Neuronal stem cell (in vitro differentiated cells): ENCODE measurements around the gene ST8SIA1.

Source experiments
- DNase-seq: peaks from one replicate; pipeline ENCODE4 v3.0.0-alpha.2; 2013; ENCODE audit warnings: low spot score
- H2AFZ ChIP-seq: one replicate; pipeline ENCODE4 v1.6.1; 2013; ENCODE audit warnings: mild to moderate bottlenecking, low read length, inconsistent platforms
- H2AK5ac ChIP-seq: 2 replicates; pipeline ENCODE4 v1.6.1; 2013; ENCODE audit warnings: low read depth, mild to moderate bottlenecking, inconsistent platforms, low read length, moderate library complexity, mixed read lengths
- H2BK120ac ChIP-seq: 2 replicates; pipeline ENCODE4 v1.6.1; 2013; ENCODE audit warnings: low read depth, mild to moderate bottlenecking, inconsistent platforms, low read length, moderate library complexity, mixed read lengths
- H2BK12ac ChIP-seq: one replicate; pipeline ENCODE4 v1.6.1; 2013; ENCODE audit warnings: low read length, inconsistent platforms
- H2BK15ac ChIP-seq: 2 replicates; pipeline ENCODE4 v1.6.1; 2013; ENCODE audit warnings: mild to moderate bottlenecking, low read length, inconsistent platforms, mixed read lengths
- H2BK5ac ChIP-seq: one replicate; pipeline ENCODE4 v1.6.1; 2013; ENCODE audit warnings: inconsistent platforms, mild to moderate bottlenecking, low read length, moderate library complexity
- H3K14ac ChIP-seq: one replicate; pipeline ENCODE4 v1.6.1; 2013; ENCODE audit warnings: low read length, inconsistent platforms
- H3K18ac ChIP-seq: 2 replicates; pipeline ENCODE4 v1.6.1; 2013; ENCODE audit warnings: low read length, inconsistent platforms
- H3K23ac ChIP-seq: 2 replicates; pipeline ENCODE4 v1.6.1; 2013; ENCODE audit warnings: low read depth, mild to moderate bottlenecking, mixed read lengths, low read length, inconsistent platforms; ENCODE audit not compliant: poor library complexity
- H3K27ac ChIP-seq: replicated peaks from 3 replicates; pipeline ENCODE4 v1.5.1; 2013; ENCODE audit warnings: low read length, inconsistent platforms
- H3K27me3 ChIP-seq, 3 experiments: 2 replicates each; pipeline ENCODE4 v1.6.1; 2013; ENCODE audit warnings: low read length in 3 of 3, mild to moderate bottlenecking in 2 of 3, inconsistent platforms in 1 of 3, low read depth in 1 of 3, mixed read lengths in 1 of 3, moderate library complexity in 1 of 3; ENCODE audit not compliant: control insufficient read depth in 3 of 3, insufficient read depth in 3 of 3
- H3K36me3 ChIP-seq, 2 donors: replicated peaks in 1 of 2; 2 replicates each; pipeline ENCODE4 v1.6.1; 2013; ENCODE audit warnings: low read length in 2 of 2; ENCODE audit not compliant: control insufficient read depth in 2 of 2, insufficient read depth in 2 of 2
- H3K4ac ChIP-seq: 2 replicates; pipeline ENCODE4 v1.6.1; 2013; ENCODE audit warnings: inconsistent platforms, mild to moderate bottlenecking, low read length, moderate library complexity
- H3K4me1 ChIP-seq, 2 donors: 1 replicate in 1 of 2; 2 replicates in 1 of 2; pipeline ENCODE4 v1.6.1; 2013; ENCODE audit warnings: low read length in 2 of 2, low read depth in 1 of 2; ENCODE audit not compliant: control insufficient read depth in 2 of 2, insufficient read depth in 1 of 2
- H3K4me2 ChIP-seq: one replicate; pipeline ENCODE4 v1.6.1; 2013; ENCODE audit warnings: mild to moderate bottlenecking, low read length, inconsistent platforms; ENCODE audit not compliant: insufficient read depth, poor library complexity, severe bottlenecking
- H3K4me3 ChIP-seq, 2 donors: 2 replicates each; pipeline ENCODE4 v1.5.1; 2013; ENCODE audit warnings: low read length in 2 of 2, mild to moderate bottlenecking in 2 of 2, inconsistent platforms in 1 of 2, moderate library complexity in 1 of 2
- H3K79me1 ChIP-seq: one replicate; pipeline ENCODE4 v1.6.1; 2013; ENCODE audit warnings: low read depth, mild to moderate bottlenecking, inconsistent platforms, low read length, moderate library complexity
- H3K9ac ChIP-seq: one replicate; pipeline ENCODE4 v1.6.1; 2013; ENCODE audit warnings: mild to moderate bottlenecking, low read depth, low read length, inconsistent platforms; ENCODE audit not compliant: poor library complexity
- H3K9me3 ChIP-seq, 2 donors: replicated peaks in 1 of 2; 2 replicates each; pipeline versions ENCODE3 to v1.6.1; 2013; ENCODE audit warnings: low read length in 2 of 2, mild to moderate bottlenecking in 2 of 2, inconsistent platforms in 1 of 2, low read depth in 1 of 2, mixed read lengths in 1 of 2, moderate library complexity in 1 of 2; ENCODE audit not compliant: control insufficient read depth in 2 of 2, insufficient read depth in 1 of 2
- H4K8ac ChIP-seq: one replicate; pipeline ENCODE4 v1.6.1; 2013; ENCODE audit warnings: low read depth, mild to moderate bottlenecking, inconsistent platforms, low read length, moderate library complexity
- H4K91ac ChIP-seq: one replicate; pipeline ENCODE4 v1.6.1; 2013; ENCODE audit warnings: low read length, low read depth, mild to moderate bottlenecking, inconsistent platforms; ENCODE audit not compliant: poor library complexity
- WGBS, 2 donors: extraction: QIAGEN DNeasy Blood & Tissue Kit; methylation state at CpG; one replicate each; pipeline ENCODE4 v1.1.7; 2013; ENCODE audit warnings: missing lambda C conversion rate in 2 of 2, mixed read lengths in 1 of 2; ENCODE audit not compliant: insufficient read length in 2 of 2, insufficient replicate concordance in 1 of 2; ENCODE audit errors: extremely low coverage in 2 of 2; 5-methylcytosine and 5-hydroxymethylcytosine counted together

Gene ST8SIA1

DNA sequence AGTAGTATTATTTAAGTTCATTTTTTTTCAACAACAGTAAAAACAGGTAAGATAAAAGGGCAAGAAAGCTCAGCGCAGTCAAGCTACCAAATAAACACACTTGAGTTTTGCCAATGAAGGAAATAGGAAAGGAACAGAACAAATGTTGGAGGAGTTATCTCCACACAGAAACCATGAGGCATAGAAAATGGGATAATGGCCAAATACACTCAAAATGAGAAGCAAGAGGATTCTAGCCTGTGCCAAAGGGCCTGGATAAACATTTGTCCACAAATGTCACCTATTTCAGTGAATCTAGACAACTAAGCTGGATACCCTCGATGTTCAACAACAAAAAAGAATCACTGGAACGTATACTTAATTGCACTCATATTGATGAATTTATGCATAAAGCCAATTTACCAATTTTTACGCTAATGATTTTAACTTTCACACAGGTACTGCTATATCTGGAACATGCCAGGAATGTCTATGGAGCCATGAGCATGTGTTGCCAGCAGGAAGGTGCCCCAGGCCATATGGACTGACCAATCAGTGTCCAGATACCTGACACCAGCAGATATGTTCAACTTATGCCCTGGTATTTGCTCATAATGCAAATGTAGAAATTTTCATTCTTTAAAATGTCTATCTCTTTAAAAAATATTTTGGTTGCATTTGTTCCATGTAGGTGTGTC is 21.1 kb downstream of the ST8SIA1 start:
- no CpG with 5 or more reads among the region's 4 CpGs for WGBS, 2 donors
- H3K14ac ChIP-seq: no peak overlapping the region

DNA sequence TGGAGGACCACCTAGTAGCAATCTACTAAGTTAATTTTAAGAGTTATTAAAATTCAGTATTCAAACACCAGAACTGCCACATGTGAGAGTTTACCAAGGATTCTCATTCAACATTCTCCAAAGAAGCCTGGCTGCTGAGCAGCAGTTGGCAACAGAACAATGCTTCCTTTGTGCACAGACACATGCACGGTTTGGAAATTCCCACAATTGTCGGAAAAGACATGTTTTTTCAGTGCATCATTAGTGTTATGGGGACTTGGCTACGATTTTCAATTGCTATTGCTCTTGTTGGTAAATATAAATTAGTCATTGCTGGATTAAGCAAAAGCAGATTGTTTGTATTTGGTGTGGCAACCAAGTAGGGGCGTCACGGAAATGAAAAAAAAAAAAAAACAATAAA is 22.2 kb downstream of the ST8SIA1 start:
- Histone ChIP-seq H3K36me3 (peaks cover 0 to 7% of the 10 kb centered on the region in 2 donors), H3K4me2 (no peak overlapping the region), H3K79me1 (no peaks in the 10 kb centered on the region), H4K8ac (no peak overlapping the region), H3K27me3 (no peaks in the 10 kb centered on the region), H2BK15ac (no peak overlapping the region), H2AFZ (no peak overlapping the region), H3K4me3 (no peak overlapping the region), H3K9me3 (peaks cover 0 to 28% of the 10 kb centered on the region in 2 donors), H3K4ac (no peak overlapping the region), H3K27ac (no peak overlapping the region), H3K4me1 (peaks cover 0 to 3% of the 10 kb centered on the region in 2 donors), H3K9ac (no peak overlapping the region), H2BK5ac (no peak overlapping the region), H3K18ac (no peak overlapping the region), H4K91ac (no peak overlapping the region), H3K23ac (no peak overlapping the region), H3K14ac (no peak overlapping the region), H2BK120ac (no peak overlapping the region), H2BK12ac (no peak overlapping the region), H2AK5ac (no peak overlapping the region)
- DNase-seq: no peak
- WGBS, 2 donors: no CpG with 5 or more reads among the region's 5 CpGs

More for the DNA sequence above, 21.1 kb downstream of the ST8SIA1 start:
- no peak overlapping the region for H2BK5ac ChIP-seq
- H2BK120ac ChIP-seq: no peak overlapping the region
- H4K8ac ChIP-seq: no peak overlapping the region
- no peaks in the 10 kb centered on the region for H3K79me1 ChIP-seq
- H2BK15ac ChIP-seq: no peak overlapping the region
- H2AK5ac ChIP-seq: no peak overlapping the region
- DNase-seq: no peak
- peaks cover 0 to 3% of the 10 kb centered on the region in 2 donors for H3K4me1 ChIP-seq
- no peak overlapping the region for H4K91ac ChIP-seq
- H3K36me3 ChIP-seq: peaks cover 0 to 11% of the 10 kb centered on the region in 2 donors
- H3K4ac ChIP-seq: no peak overlapping the region
- no peak overlapping the region for H3K18ac ChIP-seq
- no peak overlapping the region for H3K9ac ChIP-seq
- H3K27ac ChIP-seq: no peak overlapping the region
- H3K4me3 ChIP-seq: no peak overlapping the region
- H2BK12ac ChIP-seq: no peak overlapping the region
- H3K9me3 ChIP-seq: peaks cover 0 to 25% of the 10 kb centered on the region in 2 donors
- H3K27me3 ChIP-seq: no peaks in the 10 kb centered on the region
- H3K23ac ChIP-seq: no peak overlapping the region
- no peak overlapping the region for H2AFZ ChIP-seq
- no peak overlapping the region for H3K4me2 ChIP-seq

DNA sequence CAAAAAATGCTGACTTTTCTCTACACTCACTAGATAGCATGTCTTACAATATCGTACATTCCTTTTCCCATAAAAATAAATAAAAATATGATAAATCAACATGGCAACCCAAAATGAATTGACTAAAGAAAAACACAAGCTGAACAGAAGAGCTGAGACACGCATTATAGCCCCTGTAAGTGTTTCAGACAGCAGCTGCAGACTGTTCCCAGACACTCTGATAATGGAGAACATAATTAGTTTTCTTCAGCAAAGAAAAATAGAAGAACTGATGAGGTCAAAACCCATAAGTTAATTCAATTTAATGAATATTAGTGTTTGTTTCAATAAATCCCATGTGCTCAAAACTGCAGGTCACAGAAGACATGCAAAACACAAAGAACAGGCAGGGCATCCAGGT is 23.8 kb downstream of the ST8SIA1 start:
- Histone ChIP-seq H3K4me2 (no peak overlapping the region), H2BK15ac (no peak overlapping the region), H3K27me3 (no peaks in the 10 kb centered on the region), H2AK5ac (no peak overlapping the region), H4K8ac (no peak overlapping the region), H2BK5ac (no peak overlapping the region), H3K79me1 (no peaks in the 10 kb centered on the region), H3K9me3 (peaks cover 0 to 33% of the 10 kb centered on the region in 2 donors), H3K23ac (no peak overlapping the region), H3K4me3 (no peak overlapping the region), H4K91ac (no peak overlapping the region), H3K27ac (no peak overlapping the region), H3K4me1 (peaks cover 0 to 3% of the 10 kb centered on the region in 2 donors), H3K36me3 (peaks cover 0 to 15% of the 10 kb centered on the region in 2 donors), H2BK12ac (no peak overlapping the region), H2BK120ac (no peak overlapping the region), H2AFZ (no peak overlapping the region), H3K4ac (no peak overlapping the region), H3K18ac (no peak overlapping the region), H3K14ac (no peak overlapping the region), H3K9ac (no peak overlapping the region)
- WGBS, 2 donors: 100% methylated on average over 1 of the region's 2 CpGs; no CpG with 5 or more reads in 1 of the 2 donors
- no peak for DNase-seq

DNA sequence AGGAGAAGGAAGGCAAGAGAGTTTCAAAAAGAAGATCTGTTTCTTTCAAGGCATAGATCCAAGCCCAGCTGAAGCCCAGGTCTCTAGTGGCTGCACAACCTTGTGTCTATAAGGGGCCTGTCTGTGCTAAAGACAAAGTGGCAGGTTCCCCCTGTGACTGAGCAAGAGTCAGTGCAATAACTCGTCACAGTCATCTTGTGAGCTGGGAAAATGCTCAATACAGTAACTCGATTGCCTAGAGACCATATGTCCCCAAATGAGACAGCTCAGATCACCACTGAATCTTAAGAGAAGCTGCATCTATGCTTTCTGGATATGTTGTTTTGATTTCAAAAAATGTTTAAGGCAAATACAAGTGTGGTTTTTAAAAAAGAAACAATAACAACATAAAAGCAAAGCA is 24.2 kb downstream of the ST8SIA1 start:
- no peak for DNase-seq
- no peak overlapping the region for H2BK5ac ChIP-seq
- H3K4ac ChIP-seq: no peak overlapping the region
- H3K18ac ChIP-seq: no peak overlapping the region
- no peak overlapping the region for H3K14ac ChIP-seq
- H4K8ac ChIP-seq: no peak overlapping the region
- no peak overlapping the region for H2BK12ac ChIP-seq
- no peak overlapping the region for H2BK120ac ChIP-seq
- no CpG with 5 or more reads among the region's 2 CpGs for WGBS, 2 donors
- no peak overlapping the region for H4K91ac ChIP-seq
- H3K36me3 ChIP-seq: peaks cover 0 to 15% of the 10 kb centered on the region in 2 donors
- H2AFZ ChIP-seq: no peak overlapping the region
- no peak overlapping the region for H2BK15ac ChIP-seq
- no peak overlapping the region for H3K9ac ChIP-seq
- H3K27me3 ChIP-seq: no peaks in the 10 kb centered on the region
- no peak overlapping the region for H3K4me3 ChIP-seq
- peaks cover 0 to 33% of the 10 kb centered on the region in 2 donors for H3K9me3 ChIP-seq
- H3K79me1 ChIP-seq: no peaks in the 10 kb centered on the region
- no peak overlapping the region for H3K23ac ChIP-seq
- peaks cover 0 to 3% of the 10 kb centered on the region in 2 donors for H3K4me1 ChIP-seq
- no peak overlapping the region for H3K4me2 ChIP-seq
- no peak overlapping the region for H2AK5ac ChIP-seq
- H3K27ac ChIP-seq: no peak overlapping the region
